Measurements from ENCODE around the gene WDSUB1.

The WDSUB1 gene

GRCh38 chr2:159204381-159205144 is 81.9 kb downstream of the WDSUB1 start:
- TF ChIP-seq CTCF (conservative IDR thresholded peaks at IDR 0.05; ENCODE audit: low read depth, low read length): no peak
- no peak for DNase-seq (ENCODE audit: low read depth)
- no peak overlapping the region for H3K4me3 ChIP-seq (ENCODE audit: low read depth, low read length)

- peak; percentile 99 for DNase-seq (ENCODE audit: low read depth)
- peak; percentile 21 for TF ChIP-seq CTCF (conservative IDR thresholded peaks at IDR 0.05; ENCODE audit: low read depth, low read length)
- H3K4me3 ChIP-seq (ENCODE audit: low read depth, low read length): no peak overlapping the region
Observed at GRCh38 chr2:159202568-159203071, 83.9 kb downstream of the WDSUB1 start.

GRCh38 chr2:159201360-159202063 is 85.0 kb downstream of the WDSUB1 start:
- H3K4me3 ChIP-seq (ENCODE audit: low read depth, low read length): no peak overlapping the region
- DNase-seq (ENCODE audit: low read depth): peak; percentile 69
- TF ChIP-seq CTCF (conservative IDR thresholded peaks at IDR 0.05; ENCODE audit: low read depth, low read length): no peak

GRCh38 chr2:159200498-159200897 is 86.0 kb downstream of the WDSUB1 start:
- DNase-seq (ENCODE audit: low read depth): peak; percentile 67
- no peak for TF ChIP-seq CTCF (conservative IDR thresholded peaks at IDR 0.05; ENCODE audit: low read depth, low read length)
- no peak overlapping the region for H3K4me3 ChIP-seq (ENCODE audit: low read depth, low read length)

GRCh38 chr2:159199761-159200465 is 86.6 kb downstream of the WDSUB1 start:
- peak; percentile 43 for DNase-seq (ENCODE audit: low read depth)

GRCh38 chr2:159199236-159199635 is 87.3 kb downstream of the WDSUB1 start:
- TF ChIP-seq CTCF (conservative IDR thresholded peaks at IDR 0.05; ENCODE audit: low read depth, low read length): no peak
- H3K4me3 ChIP-seq (ENCODE audit: low read depth, low read length): no peak overlapping the region
- no peak for DNase-seq (ENCODE audit: low read depth)

More at GRCh38 chr2:159199761-159200465, 86.6 kb downstream of the WDSUB1 start:
- H3K4me3 ChIP-seq (ENCODE audit: low read depth, low read length): no peak overlapping the region
- TF ChIP-seq CTCF (conservative IDR thresholded peaks at IDR 0.05; ENCODE audit: low read depth, low read length): no peak

All from choroid plexus epithelial cell (primary cell).